K562 (cell line): Measurements from ENCODE around the gene CACNG8.

Source experiments
- CBX5 ChIP-seq: IDR thresholded peaks from 2 replicates; pipeline ENCODE4 v1.6.1; 2014; ENCODE audit warnings: low read depth, borderline replicate concordance
- CEBPB ChIP-seq: fragments of 450-650 bp; IDR thresholded peaks from 2 replicates; pipeline ENCODE4 v1.6.1; 2016; ENCODE audit warnings: missing genetic modification characterization, missing compliant biosample characterization
- KLF6 ChIP-seq: fragments of 250-450 bp; sonication (Bioruptor Pico); IDR thresholded peaks from 2 replicates; pipeline ENCODE4 v1.4.0; 2020; ENCODE audit warnings: mild to moderate bottlenecking, moderate library complexity, borderline replicate concordance
- MAX ChIP-seq: sonication (generic); formaldehyde crosslinking; IDR thresholded peaks from 2 replicates; pipeline ENCODE4 v1.9.0; 2022; ENCODE audit warnings: mild to moderate bottlenecking, missing genetic modification reagents
- POLR2A ChIP-seq: fragments of 450-650 bp; conservative IDR thresholded peaks from 2 replicates; pipeline ENCODE4 v1.6.1; 2016
- YY1 ChIP-seq, 3 experiments: IDR thresholded peaks; 2 replicates each; pipeline ENCODE4 v1.6.1; 2011; ENCODE audit warnings: low read length in 2 of 3, mild to moderate bottlenecking in 2 of 3, moderate library complexity in 2 of 3, borderline replicate concordance in 1 of 3, control low read depth in 1 of 3, low read depth in 1 of 3; ENCODE audit not compliant: insufficient read depth in 3 of 3, insufficient replicate concordance in 2 of 3, control insufficient read depth in 1 of 3, insufficient read length in 1 of 3; ENCODE audit errors: extremely low read depth in 1 of 3
- ZNF274 ChIP-seq: IDR thresholded peaks from 2 replicates; pipeline ENCODE4 v1.6.1; 2011; ENCODE audit warnings: low read depth, mild to moderate bottlenecking, low read length, moderate library complexity, borderline replicate concordance
- ZNF79 ChIP-seq: fragments of 250-450 bp; sonication (Bioruptor Pico); IDR thresholded peaks from 2 replicates; pipeline ENCODE4 v1.4.0; 2020; ENCODE audit warnings: low read depth, mild to moderate bottlenecking, moderate library complexity
- TF ChIP-seq, protein P1 (sequence below), 2 experiments: fragments of 450-650 bp; conservative IDR thresholded peaks; 2 replicates each; pipeline ENCODE4 v1.6.1; 2017; ENCODE audit warnings: mild to moderate bottlenecking in 2 of 2, moderate library complexity in 2 of 2

- TF ChIP-seq KLF6 (CRISPR knock-in tag) = no peak
- no peak for TF ChIP-seq MAX (CRISPR knock-in tag)
- no peak for TF ChIP-seq ZNF79 (CRISPR knock-in tag)
- no peak for TF ChIP-seq ZNF274
- TF ChIP-seq, protein P1, sequence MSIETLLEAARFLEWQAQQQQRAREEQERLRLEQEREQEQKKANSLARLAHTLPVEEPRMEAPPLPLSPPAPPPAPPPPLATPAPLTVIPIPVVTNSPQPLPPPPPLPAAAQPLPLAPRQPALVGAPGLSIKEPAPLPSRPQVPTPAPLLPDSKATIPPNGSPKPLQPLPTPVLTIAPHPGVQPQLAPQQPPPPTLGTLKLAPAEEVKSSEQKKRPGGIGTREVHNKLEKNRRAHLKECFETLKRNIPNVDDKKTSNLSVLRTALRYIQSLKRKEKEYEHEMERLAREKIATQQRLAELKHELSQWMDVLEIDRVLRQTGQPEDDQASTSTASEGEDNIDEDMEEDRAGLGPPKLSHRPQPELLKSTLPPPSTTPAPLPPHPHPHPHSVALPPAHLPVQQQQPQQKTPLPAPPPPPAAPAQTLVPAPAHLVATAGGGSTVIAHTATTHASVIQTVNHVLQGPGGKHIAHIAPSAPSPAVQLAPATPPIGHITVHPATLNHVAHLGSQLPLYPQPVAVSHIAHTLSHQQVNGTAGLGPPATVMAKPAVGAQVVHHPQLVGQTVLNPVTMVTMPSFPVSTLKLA (conservative IDR thresholded peaks at IDR 0.05) = no peak
- TF ChIP-seq YY1 (IDR thresholded peaks at IDR 0.05; ENCODE audit: borderline replicate concordance in 1 of 3, control insufficient read depth in 1 of 3, extremely low read depth in 1 of 3, insufficient read depth in 3 of 3, insufficient read length in 1 of 3, insufficient replicate concordance in 2 of 3, low read depth in 1 of 3, low read length in 2 of 3) = no peak
- no peak for TF ChIP-seq CBX5
- no peak for TF ChIP-seq POLR2A
- no peak for TF ChIP-seq CEBPB
These were observed 35.5 kb downstream of the CACNG8 start for GRCh38 chr19:53998223-53998622.
